Neuronal stem cell (in vitro differentiated cells): ENCODE measurements around the gene PRXL2B.

Experiments
- DNase-seq: peaks from one replicate; pipeline ENCODE4 v3.0.0-alpha.2; 2013; ENCODE audit warnings: low spot score
- H2AFZ ChIP-seq: one replicate; pipeline ENCODE4 v1.6.1; 2013; ENCODE audit warnings: mild to moderate bottlenecking, low read length, inconsistent platforms
- H2AK5ac ChIP-seq: 2 replicates; pipeline ENCODE4 v1.6.1; 2013; ENCODE audit warnings: low read depth, mild to moderate bottlenecking, inconsistent platforms, low read length, moderate library complexity, mixed read lengths
- H2BK120ac ChIP-seq: 2 replicates; pipeline ENCODE4 v1.6.1; 2013; ENCODE audit warnings: low read depth, mild to moderate bottlenecking, inconsistent platforms, low read length, moderate library complexity, mixed read lengths
- H2BK12ac ChIP-seq: one replicate; pipeline ENCODE4 v1.6.1; 2013; ENCODE audit warnings: low read length, inconsistent platforms
- H2BK15ac ChIP-seq: 2 replicates; pipeline ENCODE4 v1.6.1; 2013; ENCODE audit warnings: mild to moderate bottlenecking, low read length, inconsistent platforms, mixed read lengths
- H2BK5ac ChIP-seq: one replicate; pipeline ENCODE4 v1.6.1; 2013; ENCODE audit warnings: inconsistent platforms, mild to moderate bottlenecking, low read length, moderate library complexity
- H3K14ac ChIP-seq: one replicate; pipeline ENCODE4 v1.6.1; 2013; ENCODE audit warnings: low read length, inconsistent platforms
- H3K18ac ChIP-seq: 2 replicates; pipeline ENCODE4 v1.6.1; 2013; ENCODE audit warnings: low read length, inconsistent platforms
- H3K23ac ChIP-seq: 2 replicates; pipeline ENCODE4 v1.6.1; 2013; ENCODE audit warnings: low read depth, mild to moderate bottlenecking, mixed read lengths, low read length, inconsistent platforms; ENCODE audit not compliant: poor library complexity
- H3K27ac ChIP-seq: replicated peaks from 3 replicates; pipeline ENCODE4 v1.5.1; 2013; ENCODE audit warnings: low read length, inconsistent platforms
- H3K27me3 ChIP-seq, 3 experiments: 2 replicates each; pipeline ENCODE4 v1.6.1; 2013; ENCODE audit warnings: low read length in 3 of 3, mild to moderate bottlenecking in 2 of 3, inconsistent platforms in 1 of 3, low read depth in 1 of 3, mixed read lengths in 1 of 3, moderate library complexity in 1 of 3; ENCODE audit not compliant: control insufficient read depth in 3 of 3, insufficient read depth in 3 of 3
- H3K36me3 ChIP-seq, 2 donors: replicated peaks in 1 of 2; 2 replicates each; pipeline ENCODE4 v1.6.1; 2013; ENCODE audit warnings: low read length in 2 of 2; ENCODE audit not compliant: control insufficient read depth in 2 of 2, insufficient read depth in 2 of 2
- H3K4ac ChIP-seq: 2 replicates; pipeline ENCODE4 v1.6.1; 2013; ENCODE audit warnings: inconsistent platforms, mild to moderate bottlenecking, low read length, moderate library complexity
- H3K4me1 ChIP-seq, 2 donors: 1 replicate in 1 of 2; 2 replicates in 1 of 2; pipeline ENCODE4 v1.6.1; 2013; ENCODE audit warnings: low read length in 2 of 2, low read depth in 1 of 2; ENCODE audit not compliant: control insufficient read depth in 2 of 2, insufficient read depth in 1 of 2
- H3K4me2 ChIP-seq: one replicate; pipeline ENCODE4 v1.6.1; 2013; ENCODE audit warnings: mild to moderate bottlenecking, low read length, inconsistent platforms; ENCODE audit not compliant: insufficient read depth, poor library complexity, severe bottlenecking
- H3K4me3 ChIP-seq, 2 donors: 2 replicates each; pipeline ENCODE4 v1.5.1; 2013; ENCODE audit warnings: low read length in 2 of 2, mild to moderate bottlenecking in 2 of 2, inconsistent platforms in 1 of 2, moderate library complexity in 1 of 2
- H3K79me1 ChIP-seq: one replicate; pipeline ENCODE4 v1.6.1; 2013; ENCODE audit warnings: low read depth, mild to moderate bottlenecking, inconsistent platforms, low read length, moderate library complexity
- H3K9ac ChIP-seq: one replicate; pipeline ENCODE4 v1.6.1; 2013; ENCODE audit warnings: mild to moderate bottlenecking, low read depth, low read length, inconsistent platforms; ENCODE audit not compliant: poor library complexity
- H3K9me3 ChIP-seq, 2 donors: replicated peaks in 1 of 2; 2 replicates each; pipeline versions ENCODE3 to v1.6.1; 2013; ENCODE audit warnings: low read length in 2 of 2, mild to moderate bottlenecking in 2 of 2, inconsistent platforms in 1 of 2, low read depth in 1 of 2, mixed read lengths in 1 of 2, moderate library complexity in 1 of 2; ENCODE audit not compliant: control insufficient read depth in 2 of 2, insufficient read depth in 1 of 2
- H4K8ac ChIP-seq: one replicate; pipeline ENCODE4 v1.6.1; 2013; ENCODE audit warnings: low read depth, mild to moderate bottlenecking, inconsistent platforms, low read length, moderate library complexity
- H4K91ac ChIP-seq: one replicate; pipeline ENCODE4 v1.6.1; 2013; ENCODE audit warnings: low read length, low read depth, mild to moderate bottlenecking, inconsistent platforms; ENCODE audit not compliant: poor library complexity
- WGBS, 2 donors: extraction: QIAGEN DNeasy Blood & Tissue Kit; methylation state at CpG; one replicate each; pipeline ENCODE4 v1.1.7; 2013; ENCODE audit warnings: missing lambda C conversion rate in 2 of 2, mixed read lengths in 1 of 2; ENCODE audit not compliant: insufficient read length in 2 of 2, insufficient replicate concordance in 1 of 2; ENCODE audit errors: extremely low coverage in 2 of 2; 5-methylcytosine and 5-hydroxymethylcytosine counted together

Gene PRXL2B

DNA sequence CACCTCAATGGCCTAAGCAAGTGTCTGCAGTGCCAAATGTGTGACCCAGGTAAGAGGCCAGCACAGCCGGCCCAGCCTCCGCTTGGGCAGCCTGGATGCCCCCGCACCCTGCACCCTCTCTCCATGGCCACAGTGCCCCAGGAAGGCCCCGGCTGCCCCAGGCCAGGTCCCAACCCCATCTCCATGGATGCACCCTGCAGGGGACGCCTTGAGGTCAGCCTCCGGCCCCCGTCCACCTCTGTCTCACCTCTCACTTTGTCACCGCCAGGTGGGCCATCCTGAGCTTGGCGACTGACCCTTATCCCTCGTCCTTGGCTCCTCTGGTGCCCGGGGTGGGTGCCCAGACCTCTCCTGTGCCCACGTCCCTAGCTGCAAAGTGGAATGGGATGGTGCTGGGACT lies 28.2 kb upstream of the PRXL2B start:
- Histone ChIP-seq H3K4me3 (no peak overlapping the region), H3K4me2 (no peak overlapping the region), H2AFZ (no peak overlapping the region), H2BK120ac (peak overlapping the region; percentile 47), H2BK5ac (no peak overlapping the region), H3K9me3 (no peaks in the 10 kb centered on the region), H3K4me1 (peaks cover 7 to 18% of the 10 kb centered on the region in 2 donors), H4K91ac (no peak overlapping the region), H3K27me3 (peaks cover 0 to 23% (median 0%) of the 10 kb centered on the region in 3 experiments), H4K8ac (no peak overlapping the region), H3K14ac (no peak overlapping the region), H3K36me3 (no peaks in the 10 kb centered on the region), H3K79me1 (peaks cover 2% of the 10 kb centered on the region), H2AK5ac (peak overlapping the region; percentile 100), H3K18ac (peak overlapping the region; percentile 11), H3K27ac (no peak overlapping the region), H2BK15ac (no peak overlapping the region), H3K9ac (no peak overlapping the region), H3K4ac (no peak overlapping the region), H3K23ac (peak overlapping the region; percentile 17), H2BK12ac (peak overlapping the region; percentile 10)
- DNase-seq, result no peak
- WGBS, 2 donors, result no CpG with 5 or more reads among the region's 12 CpGs

DNA sequence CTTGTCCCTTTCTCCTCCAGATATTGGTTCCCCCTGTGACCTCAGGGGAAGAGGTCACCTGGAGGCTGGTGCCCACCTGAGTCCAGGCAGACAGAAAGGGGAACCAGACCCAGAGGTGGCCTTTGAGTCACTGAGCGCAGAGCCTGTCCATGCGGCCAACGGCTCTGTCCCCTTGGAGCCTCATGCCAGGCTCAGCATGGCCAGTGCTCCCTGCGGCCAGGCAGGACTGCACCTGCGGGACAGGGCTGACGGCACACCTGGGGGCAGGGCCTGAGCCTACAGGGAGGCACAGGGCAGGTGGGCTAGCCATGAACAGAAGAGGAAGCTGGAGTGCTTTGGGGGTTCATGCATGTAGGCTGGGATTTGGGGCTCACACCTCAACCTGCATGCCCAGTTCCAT lies 27.7 kb upstream of the PRXL2B start:
- Histone ChIP-seq H3K4me3 (no peak overlapping the region), H3K4me2 (no peak overlapping the region), H3K79me1 (peaks cover 2% of the 10 kb centered on the region), H3K4ac (no peak overlapping the region), H3K36me3 (no peaks in the 10 kb centered on the region), H2BK120ac (no peak overlapping the region), H3K23ac (peak overlapping the region; percentile 3), H3K27ac (no peak overlapping the region), H3K14ac (no peak overlapping the region), H2BK15ac (no peak overlapping the region), H4K91ac (no peak overlapping the region), H2BK5ac (no peak overlapping the region), H3K18ac (peak overlapping the region; percentile 11), H3K4me1 (peaks cover 7 to 18% of the 10 kb centered on the region in 2 donors), H3K27me3 (peaks cover 0 to 26% (median 0%) of the 10 kb centered on the region in 3 experiments), H2AFZ (no peak overlapping the region), H2AK5ac (peak overlapping the region; percentile 100), H3K9ac (no peak overlapping the region), H2BK12ac (peak overlapping the region; percentile 88), H4K8ac (no peak overlapping the region), H3K9me3 (no peaks in the 10 kb centered on the region)
- WGBS, 2 donors, result no CpG with 5 or more reads among the region's 6 CpGs
- no peak for DNase-seq

DNA sequence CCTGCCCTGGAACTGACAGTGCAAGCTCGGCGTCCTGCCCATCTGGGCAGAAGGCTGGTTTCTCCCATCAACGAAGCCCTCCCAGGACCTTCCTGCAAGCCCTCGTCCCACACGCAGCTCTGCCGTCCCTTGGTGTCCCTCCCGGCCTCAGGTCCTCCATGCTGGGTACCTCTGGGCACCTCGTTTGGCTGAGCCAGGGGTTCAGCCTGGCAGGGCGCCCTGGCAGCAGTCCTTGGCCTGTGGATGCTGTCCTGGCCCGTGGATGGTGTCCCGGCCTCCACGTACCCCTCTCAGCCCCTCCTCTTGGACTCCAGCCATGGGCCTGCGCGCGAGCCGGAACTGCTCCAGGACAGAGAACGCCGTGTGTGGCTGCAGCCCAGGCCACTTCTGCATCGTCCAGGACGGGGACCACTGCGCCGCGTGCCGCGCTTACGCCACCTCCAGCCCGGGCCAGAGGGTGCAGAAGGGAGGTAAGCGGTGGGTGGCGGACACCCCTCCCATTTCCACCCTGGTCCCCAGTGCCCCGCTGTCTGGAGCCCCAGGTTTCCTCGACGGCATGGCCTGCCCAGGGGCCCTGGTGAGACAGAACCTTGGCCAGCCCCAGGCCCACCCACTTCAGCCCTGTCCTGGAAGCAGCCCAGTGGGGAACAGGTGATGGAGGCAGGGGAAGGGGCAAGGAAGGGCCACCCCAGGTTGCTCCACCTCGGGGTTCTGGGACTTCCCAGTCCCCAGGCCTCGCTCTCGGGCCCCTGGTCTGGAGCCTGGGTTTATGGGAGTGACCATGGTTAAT lies 26.9 kb upstream of the PRXL2B start:
- peaks cover 2% of the 10 kb centered on the region for H3K79me1 ChIP-seq
- H3K4me3 ChIP-seq, result no peak overlapping the region

DNA sequence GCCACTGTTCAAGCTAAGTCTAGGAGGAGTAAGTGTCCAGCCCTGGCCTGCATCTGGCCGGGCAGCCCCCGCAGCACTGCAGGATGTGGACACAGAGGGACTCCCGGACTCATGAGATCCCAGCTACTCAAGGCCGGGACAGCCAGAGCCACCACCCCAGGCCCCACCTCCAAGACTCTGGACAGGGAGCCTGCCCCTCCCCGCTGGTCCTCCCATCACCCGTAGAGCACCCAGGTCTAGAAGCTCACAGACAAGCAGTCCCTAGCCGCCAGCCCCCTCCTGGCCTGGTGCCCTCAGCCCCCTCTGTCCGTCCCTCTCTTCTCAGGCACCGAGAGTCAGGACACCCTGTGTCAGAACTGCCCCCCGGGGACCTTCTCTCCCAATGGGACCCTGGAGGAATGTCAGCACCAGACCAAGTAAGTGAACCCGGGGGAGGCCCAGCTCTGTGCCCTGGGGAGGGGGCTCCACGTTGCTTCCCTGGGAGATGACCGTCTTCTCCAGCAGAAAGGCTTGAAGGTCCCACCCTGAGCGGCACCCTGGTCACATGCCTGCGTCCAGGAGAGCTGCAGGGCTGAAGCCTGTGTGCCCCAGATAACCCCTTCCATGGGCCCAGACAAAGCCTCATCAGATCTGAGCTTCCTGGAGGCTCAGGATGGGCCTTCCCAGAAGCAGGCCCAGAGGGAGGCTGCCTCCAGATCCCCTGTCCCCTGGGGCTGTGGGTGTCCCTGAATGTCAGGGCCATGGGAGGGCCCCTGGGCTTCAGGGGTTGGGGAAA lies 26.1 kb upstream of the PRXL2B start:
- no CpG with 5 or more reads among the region's 15 CpGs for WGBS, 2 donors

More for the DNA sequence above, 26.9 kb upstream of the PRXL2B start:
- Histone ChIP-seq H3K18ac (peak overlapping the region; percentile 45), H3K27ac (no peak overlapping the region), H4K8ac (no peak overlapping the region), H3K4me1 (peaks cover 7 to 16% of the 10 kb centered on the region in 2 donors), H3K27me3 (peaks cover 0 to 35% (median 0%) of the 10 kb centered on the region in 3 experiments), H2BK120ac (no peak overlapping the region), H3K36me3 (no peaks in the 10 kb centered on the region), H2AK5ac (peak overlapping the region; percentile 96), H3K9me3 (no peaks in the 10 kb centered on the region), H2BK12ac (no peak overlapping the region), H3K4me2 (no peak overlapping the region), H4K91ac (no peak overlapping the region), H3K4ac (no peak overlapping the region), H2AFZ (no peak overlapping the region), H3K14ac (peak overlapping the region; percentile 75), H3K9ac (no peak overlapping the region), H2BK5ac (no peak overlapping the region), H3K23ac (peak overlapping the region; percentile 32), H2BK15ac (peak overlapping the region; percentile 83)
- DNase-seq, result no peak
- WGBS, 2 donors, result no CpG with 5 or more reads among the region's 35 CpGs

More for the DNA sequence above, 26.1 kb upstream of the PRXL2B start:
- Histone ChIP-seq H3K79me1 (peaks cover 1% of the 10 kb centered on the region), H3K27me3 (peaks cover 0 to 41% (median 0%) of the 10 kb centered on the region in 3 experiments), H3K36me3 (no peaks in the 10 kb centered on the region), H4K91ac (no peak overlapping the region), H3K9me3 (no peaks in the 10 kb centered on the region), H3K9ac (no peak overlapping the region), H2BK12ac (peak overlapping the region; percentile 46), H2AFZ (no peak overlapping the region), H3K27ac (no peak overlapping the region), H3K18ac (no peak overlapping the region), H2BK15ac (peak overlapping the region; percentile 83), H2AK5ac (peak overlapping the region; percentile 96), H4K8ac (no peak overlapping the region), H2BK120ac (no peak overlapping the region), H3K4me1 (peaks cover 7 to 15% of the 10 kb centered on the region in 2 donors), H3K4me3 (no peak overlapping the region), H3K14ac (peak overlapping the region; percentile 56), H3K23ac (no peak overlapping the region), H3K4ac (peak overlapping the region; percentile 37), H3K4me2 (no peak overlapping the region), H2BK5ac (peak overlapping the region; percentile 62)
- no peak for DNase-seq
